Transverse colon (tissue), 4 donors: ENCODE results near the gene CCDC50.

Experiments used
- CTCF ChIP-seq, 5 experiments: fragments of 200-600 bp in 3 of 5; fragments of 450-650 bp in 2 of 5; sonication (generic) in 3 of 5; IDR thresholded peaks; 1 replicate in 2 of 5; 2 replicates in 3 of 5; pipeline ENCODE4 v1.5.1; 2016 to 2017; ENCODE audit warnings: antibody characterized with exemption in 5 of 5, inconsistent platforms in 3 of 5, mild to moderate bottlenecking in 2 of 5, moderate library complexity in 1 of 5
- EP300 ChIP-seq: sonication (generic); formaldehyde crosslinking; IDR thresholded peaks from one replicate; pipeline ENCODE4 v1.6.1; 2017; ENCODE audit warnings: antibody characterized with exemption, low read depth
- POLR2A ChIP-seq: fragments of 450-650 bp; IDR thresholded peaks from one replicate; pipeline ENCODE4 v1.6.1; 2016; ENCODE audit warnings: antibody characterized with exemption, mild to moderate bottlenecking, moderate library complexity
- POLR2AphosphoS5 ChIP-seq, 3 donors: sonication (generic); formaldehyde crosslinking; IDR thresholded peaks; one replicate each; pipeline ENCODE4 v1.6.1; 2016; ENCODE audit warnings: antibody characterized with exemption in 3 of 3

- TF ChIP-seq POLR2A (no peak), CTCF (IDR thresholded peaks at IDR 0.05) (no peak), EP300 (no peak), POLR2AphosphoS5 (IDR thresholded peaks at IDR 0.05) (no peak)
Measured at GRCh38 chr3:191430103-191430502, 100.9 kb downstream of the CCDC50 start.
